GM21723 (cell line): ENCODE measurements around the gene GLMP.

Experiments used
- ATAC-seq: cut with Tn5 transposase; IDR thresholded peaks from one replicate; pipeline ENCODE4 v1.9.1; 2021; ENCODE audit warnings: mild to moderate bottlenecking, moderate library complexity; ENCODE audit not compliant: unreplicated experiment

Gene GLMP

DNA sequence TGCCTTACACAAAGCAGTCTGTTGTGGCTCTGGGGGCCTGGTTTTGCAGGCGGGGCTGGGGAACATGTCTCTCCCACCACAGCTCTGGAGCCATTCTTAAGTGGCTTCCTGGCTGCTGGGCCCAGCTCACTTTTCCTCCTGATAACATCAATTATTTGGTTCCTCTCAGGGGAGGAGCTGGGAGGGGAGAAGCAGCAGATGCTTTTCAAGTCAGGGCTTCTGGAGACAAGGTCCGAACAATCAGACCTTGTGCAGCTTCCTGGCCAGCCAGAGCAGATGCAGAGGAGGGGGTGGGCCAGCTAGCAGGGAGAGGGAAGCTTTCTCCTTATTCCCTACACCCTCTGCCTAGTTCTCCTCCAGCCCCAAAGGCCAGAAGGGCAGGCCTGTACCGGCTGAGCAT lies 44.0 kb downstream of the GLMP start:
- no peak for ATAC-seq

DNA sequence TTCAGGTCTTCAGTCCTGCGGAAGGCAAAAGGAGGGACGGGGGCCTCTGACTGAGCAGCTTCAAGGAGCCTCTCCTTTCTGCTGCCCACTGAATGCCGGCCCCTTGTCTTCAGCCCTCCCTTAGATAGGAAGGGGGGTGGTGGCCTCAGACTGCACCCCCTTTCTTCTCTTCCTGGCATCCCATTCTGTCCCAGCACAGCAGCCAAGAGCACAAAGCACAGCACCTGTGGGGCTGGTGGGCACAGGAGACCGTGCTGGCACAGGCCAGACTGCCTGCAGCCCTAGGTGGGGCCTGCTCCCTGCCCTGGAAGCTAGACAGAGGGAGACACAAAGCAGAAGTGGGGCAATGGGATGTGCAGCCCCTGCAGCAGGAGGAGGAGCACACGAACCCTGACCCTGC lies 45.9 kb downstream of the GLMP start:
- no peak for ATAC-seq

DNA sequence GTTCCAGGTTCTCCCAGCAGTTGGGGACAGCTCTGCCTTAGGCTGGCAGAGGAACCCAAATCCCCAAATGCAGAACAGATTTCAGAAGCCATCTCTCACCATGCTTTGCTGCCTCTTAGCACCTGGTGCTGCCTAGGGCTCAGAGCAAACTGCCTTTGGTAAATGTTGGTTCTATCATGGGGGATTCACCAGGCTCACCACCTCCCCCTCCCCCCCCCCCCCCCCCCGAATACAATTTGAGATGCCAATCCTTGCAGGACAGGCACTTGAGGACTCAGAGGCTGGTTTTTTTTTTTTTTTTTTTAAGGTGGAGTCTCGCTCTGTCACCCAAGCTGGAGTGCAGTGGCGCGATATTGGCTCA lies 47.2 kb downstream of the GLMP start:
- ATAC-seq = no peak

DNA sequence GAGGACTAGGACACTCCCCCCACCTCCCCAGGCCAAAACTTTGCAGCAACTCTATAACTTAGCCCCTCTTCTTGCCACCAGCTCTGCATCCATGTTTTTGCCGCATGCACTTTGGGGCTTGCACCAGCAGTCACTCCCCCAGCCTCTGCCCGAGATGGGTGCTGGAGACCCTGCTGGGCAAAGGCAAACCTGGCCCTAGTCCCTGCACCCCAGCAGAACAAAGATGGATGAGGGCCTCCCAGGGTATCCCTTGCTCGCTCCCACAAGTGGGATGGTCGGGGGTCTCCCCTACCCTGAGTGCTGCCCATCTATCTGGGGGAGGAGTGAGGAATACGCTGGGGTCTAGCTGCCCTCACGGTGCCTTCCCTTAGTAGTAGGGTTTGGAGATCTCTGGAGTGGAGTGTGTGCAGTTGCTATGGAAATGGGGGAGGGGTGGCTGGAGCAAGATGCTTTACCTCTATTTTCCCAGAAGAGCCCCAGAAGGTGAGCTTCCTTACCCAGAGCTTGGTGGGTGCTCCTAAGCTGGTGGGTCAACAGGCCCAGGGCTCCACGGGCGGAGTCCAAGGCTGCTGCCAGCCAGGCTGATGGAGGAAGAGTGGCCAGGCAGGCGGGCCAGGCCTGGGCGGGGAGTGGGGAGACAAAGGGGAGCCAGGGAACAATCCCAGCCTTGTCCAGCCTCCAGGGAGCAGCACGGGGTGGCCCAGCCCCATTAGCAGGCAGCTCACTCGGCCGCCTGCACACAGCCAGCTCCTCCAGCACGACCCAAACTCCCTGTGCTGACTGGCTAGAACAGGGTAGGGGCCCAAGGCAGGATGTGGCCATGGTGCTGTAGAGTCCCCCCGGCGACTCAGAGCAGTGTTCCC lies 47.8 kb downstream of the GLMP start, which contains the start of gene PAQR6:
PAQR6 (minus strand) TSS at position 597 of the 863 bp plus-strand sequence. CDS start 1,325 bp downstream, outside the sequence.
- ATAC-seq = no peak

DNA sequence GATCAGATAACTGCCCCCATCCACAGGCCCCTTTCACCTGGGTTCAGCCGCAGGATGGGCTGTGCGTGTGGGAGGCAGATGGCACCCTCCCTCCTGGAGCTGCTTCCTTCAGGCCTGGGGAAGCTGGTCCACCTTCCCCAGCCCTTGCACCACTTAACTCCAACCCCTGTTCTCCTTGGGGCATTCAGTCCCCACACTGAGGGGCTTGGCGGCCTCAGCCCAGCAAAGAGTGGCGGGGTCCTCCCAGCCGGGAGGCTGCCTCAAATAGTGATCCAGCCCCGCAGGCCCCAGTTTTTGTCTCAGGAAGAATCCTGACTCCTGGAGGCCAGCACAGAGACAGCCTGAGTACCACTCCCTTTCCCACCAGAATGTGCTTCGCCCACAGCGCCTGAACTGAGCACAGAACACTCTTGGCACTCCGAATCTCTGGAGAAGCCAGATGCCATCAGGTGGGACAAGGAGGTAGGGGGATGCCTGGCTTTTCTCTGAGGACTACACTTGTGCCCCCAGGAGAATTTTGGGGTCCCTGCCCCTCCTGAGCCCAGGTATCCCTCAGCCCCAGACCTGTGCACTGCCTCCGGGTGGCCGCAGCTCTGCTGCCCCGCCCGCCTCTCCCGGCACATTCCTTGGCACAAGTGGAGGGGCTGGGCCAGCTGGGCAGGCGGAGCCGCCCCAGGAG lies 48.6 kb downstream of the GLMP start:
- ATAC-seq = no peak

DNA sequence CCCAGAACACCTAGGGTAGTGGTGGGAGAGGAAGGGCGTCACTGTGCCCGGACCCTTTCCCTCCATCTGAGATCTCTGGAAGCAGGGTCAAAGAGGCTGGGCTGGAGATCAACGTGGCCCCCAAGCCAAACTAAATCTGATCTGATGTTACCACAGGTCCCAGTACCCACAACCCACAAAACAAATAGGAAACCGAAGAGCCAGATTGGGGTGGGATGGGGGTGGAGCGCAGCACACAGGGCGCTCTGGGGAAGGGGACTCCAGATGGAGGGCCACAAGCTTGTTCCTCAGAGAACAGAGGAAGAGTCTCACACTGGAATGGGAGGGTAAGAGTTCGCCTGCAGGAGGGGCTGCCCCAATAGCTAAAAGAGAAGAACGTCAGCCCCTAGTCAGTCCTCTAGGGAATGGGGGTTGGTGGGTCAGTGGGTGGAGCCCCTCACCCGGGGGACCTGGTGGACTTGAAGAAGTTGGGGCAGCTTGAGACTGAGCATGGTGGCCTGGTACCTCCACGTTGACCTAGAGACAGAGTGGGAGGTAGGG lies 49.2 kb downstream of the GLMP start:
- no peak for ATAC-seq

DNA sequence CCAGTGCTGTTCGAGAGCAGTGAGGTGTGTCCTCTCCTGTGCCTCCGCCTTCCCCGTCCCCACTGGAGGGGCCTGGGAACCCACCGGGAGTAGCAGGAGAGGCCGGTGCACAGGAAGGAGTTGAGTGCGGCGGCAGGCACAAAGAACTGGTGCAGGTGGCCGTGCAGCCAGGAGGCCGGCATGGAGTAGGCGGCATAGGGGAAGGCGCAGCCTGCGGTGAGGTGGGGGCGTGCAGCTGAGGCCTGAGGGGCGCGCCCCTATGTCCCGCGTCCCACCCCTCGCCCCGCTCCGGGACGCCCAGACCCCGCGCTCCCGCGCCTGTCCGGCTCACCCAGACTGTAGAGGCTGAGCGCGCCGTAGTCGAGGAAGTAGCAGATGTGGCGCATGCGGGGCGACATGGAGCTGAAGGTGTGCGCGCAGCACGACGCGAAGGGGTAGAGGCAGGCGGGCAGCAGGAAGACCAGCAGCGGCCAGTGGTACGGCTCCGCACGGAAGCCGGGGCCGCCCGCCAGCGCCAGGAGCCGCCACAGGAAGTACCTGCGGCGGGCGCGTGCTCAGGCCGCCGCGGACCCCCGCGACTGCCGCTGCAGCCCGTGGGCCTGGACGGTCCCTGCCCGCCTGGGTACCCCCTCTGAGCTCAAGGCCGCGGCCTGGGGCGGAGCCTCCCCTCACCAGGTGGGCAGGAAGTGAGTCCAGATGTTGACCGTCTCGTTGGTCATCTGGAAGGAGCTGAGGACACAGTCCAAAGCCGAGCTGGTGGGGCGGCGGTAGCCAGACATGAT lies 49.8 kb downstream of the GLMP start:
- ATAC-seq = no peak

DNA sequence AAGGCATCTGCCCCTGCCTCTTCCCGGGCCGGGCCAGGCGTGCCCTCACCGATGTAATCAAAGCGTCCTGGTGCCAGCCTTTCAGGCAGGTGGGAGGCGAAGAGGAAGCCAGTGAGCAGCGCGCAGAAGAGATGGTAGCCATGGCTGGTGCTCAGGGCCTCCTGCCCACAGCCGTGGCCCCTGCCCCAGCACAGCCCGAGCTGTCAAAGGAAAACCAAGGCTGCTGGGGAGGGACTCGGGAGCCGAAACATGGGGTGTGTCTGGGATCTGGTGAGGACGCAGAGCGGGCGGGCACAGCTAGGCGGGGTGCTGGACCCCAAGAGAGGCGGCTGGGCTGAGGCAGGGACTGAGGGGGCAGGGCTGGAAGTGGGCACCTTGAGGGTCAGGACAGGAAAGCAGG lies 50.8 kb downstream of the GLMP start:
- no peak for ATAC-seq

DNA sequence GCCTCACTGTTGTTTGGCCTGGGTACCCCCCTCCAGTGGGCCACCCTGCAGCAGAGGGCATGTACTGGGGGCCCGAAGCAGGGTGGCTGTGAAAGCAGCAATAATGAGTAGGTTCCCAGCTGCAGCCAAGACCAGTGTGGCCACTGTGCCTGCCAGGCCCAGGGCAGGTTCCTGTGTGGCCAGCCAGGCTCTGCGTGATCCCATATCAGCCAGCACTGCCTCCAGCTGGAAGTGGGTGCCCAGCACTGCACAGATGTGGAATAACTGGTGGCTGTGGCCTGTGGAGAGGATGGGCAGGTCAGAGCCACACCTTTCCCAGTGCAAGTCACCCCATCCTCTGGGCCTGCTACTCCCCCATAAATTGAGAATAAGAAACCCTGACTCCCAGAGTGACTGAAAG lies 51.4 kb downstream of the GLMP start:
- no peak for ATAC-seq

DNA sequence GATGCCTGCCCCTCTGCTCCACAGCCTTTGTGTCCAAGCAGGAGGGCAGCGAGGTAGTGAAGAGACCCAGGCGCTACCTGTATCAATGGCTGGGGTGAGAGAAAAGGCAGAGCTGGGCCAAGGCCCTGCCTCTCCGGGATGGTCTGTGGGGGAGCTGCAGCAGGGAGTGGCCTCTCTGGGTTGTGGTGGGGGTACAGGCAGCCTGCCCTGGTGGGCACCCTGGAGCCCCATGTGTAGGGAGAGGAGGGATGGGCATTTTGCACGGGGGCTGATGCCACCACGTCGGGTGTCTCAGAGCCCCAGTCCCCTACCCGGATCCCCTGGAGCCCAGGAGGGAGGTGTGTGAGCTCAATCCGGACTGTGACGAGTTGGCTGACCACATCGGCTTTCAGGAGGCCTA lies 52.7 kb downstream of the GLMP start:
- no peak for ATAC-seq
